Chondrocyte (in vitro differentiated cells): ENCODE measurements around the gene EPM2A. TPM values are rescaled to one million over a fixed set of nuclear protein-coding genes. Genes with fewer than 3 reads are reported as not detected.

Experiments
- DNase-seq: peaks from one replicate; pipeline ENCODE4 v3.0.0; 2021; ENCODE audit warnings: mixed read lengths, low spot score
- H3K27ac Mint-ChIP-seq: one replicate; pipeline ENCODE4 v1.8.0; 2021; ENCODE audit warnings: mild to moderate bottlenecking, moderate library complexity, mixed read lengths; ENCODE audit not compliant: unreplicated experiment
- H3K27me3 Mint-ChIP-seq: 2 replicates; pipeline ENCODE4 v1.8.0; 2021; ENCODE audit warnings: low read depth, mixed read lengths
- H3K36me3 Mint-ChIP-seq: 2 replicates; pipeline ENCODE4 v1.8.0; 2021; ENCODE audit warnings: low read depth, mixed read lengths
- H3K4me1 Mint-ChIP-seq: 2 replicates; pipeline ENCODE4 v1.8.0; 2021; ENCODE audit warnings: low read depth, mild to moderate bottlenecking, mixed read lengths
- H3K4me3 Mint-ChIP-seq: one replicate; pipeline ENCODE4 v1.8.0; 2021; ENCODE audit warnings: mild to moderate bottlenecking, moderate library complexity, mixed read lengths; ENCODE audit not compliant: unreplicated experiment
- H3K9me3 Mint-ChIP-seq: 2 replicates; pipeline ENCODE4 v1.8.0; 2021; ENCODE audit warnings: low read depth, mixed read lengths
- total RNA-seq: library from RNA; stranded (reverse); gene quantifications from 3 replicates; pipeline ENCODE4 v1.2.1, GENCODE V29; 2021
- TF ChIP-seq, protein P1 (sequence below): fragments of 200-600 bp; sonication (generic); IDR thresholded peaks from 2 replicates; pipeline ENCODE4 v1.5.0; 2021; ENCODE audit warnings: antibody characterized with exemption, mild to moderate bottlenecking, moderate library complexity

EPM2A gene
- total RNA-seq, 1 donor from 2014 or later: 7.8 TPM

DNA sequence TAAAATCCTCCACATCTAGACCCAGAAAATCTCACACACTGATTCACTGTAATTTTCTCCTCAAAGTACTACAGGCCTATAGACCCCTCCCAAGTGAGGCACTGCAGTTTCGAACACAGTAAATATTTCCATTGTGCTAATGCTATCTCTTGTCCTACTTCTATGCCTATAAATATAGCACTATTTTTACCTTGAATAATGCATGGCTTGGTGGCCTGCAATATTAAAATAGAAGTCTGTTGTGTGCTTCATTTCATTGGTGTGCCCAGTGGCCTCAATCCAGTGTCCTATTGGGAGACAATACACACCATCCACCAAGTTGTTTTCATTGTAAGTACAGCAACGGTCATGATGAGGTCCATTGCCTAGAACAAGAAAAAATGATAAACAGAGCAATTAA lies 49.4 kb downstream of the EPM2A start:
- Mint-ChIP-seq H3K4me1 (peaks cover 10% of the 10 kb centered on the region), H3K4me3 (no peak overlapping the region), H3K36me3 (peaks cover 17% of the 10 kb centered on the region), H3K27ac (no peak overlapping the region), H3K9me3 (peaks cover 9% of the 10 kb centered on the region), H3K27me3 (no peaks in the 10 kb centered on the region)
- DNase-seq: no peak
- TF ChIP-seq, protein P1, sequence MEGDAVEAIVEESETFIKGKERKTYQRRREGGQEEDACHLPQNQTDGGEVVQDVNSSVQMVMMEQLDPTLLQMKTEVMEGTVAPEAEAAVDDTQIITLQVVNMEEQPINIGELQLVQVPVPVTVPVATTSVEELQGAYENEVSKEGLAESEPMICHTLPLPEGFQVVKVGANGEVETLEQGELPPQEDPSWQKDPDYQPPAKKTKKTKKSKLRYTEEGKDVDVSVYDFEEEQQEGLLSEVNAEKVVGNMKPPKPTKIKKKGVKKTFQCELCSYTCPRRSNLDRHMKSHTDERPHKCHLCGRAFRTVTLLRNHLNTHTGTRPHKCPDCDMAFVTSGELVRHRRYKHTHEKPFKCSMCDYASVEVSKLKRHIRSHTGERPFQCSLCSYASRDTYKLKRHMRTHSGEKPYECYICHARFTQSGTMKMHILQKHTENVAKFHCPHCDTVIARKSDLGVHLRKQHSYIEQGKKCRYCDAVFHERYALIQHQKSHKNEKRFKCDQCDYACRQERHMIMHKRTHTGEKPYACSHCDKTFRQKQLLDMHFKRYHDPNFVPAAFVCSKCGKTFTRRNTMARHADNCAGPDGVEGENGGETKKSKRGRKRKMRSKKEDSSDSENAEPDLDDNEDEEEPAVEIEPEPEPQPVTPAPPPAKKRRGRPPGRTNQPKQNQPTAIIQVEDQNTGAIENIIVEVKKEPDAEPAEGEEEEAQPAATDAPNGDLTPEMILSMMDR: no peak

DNA sequence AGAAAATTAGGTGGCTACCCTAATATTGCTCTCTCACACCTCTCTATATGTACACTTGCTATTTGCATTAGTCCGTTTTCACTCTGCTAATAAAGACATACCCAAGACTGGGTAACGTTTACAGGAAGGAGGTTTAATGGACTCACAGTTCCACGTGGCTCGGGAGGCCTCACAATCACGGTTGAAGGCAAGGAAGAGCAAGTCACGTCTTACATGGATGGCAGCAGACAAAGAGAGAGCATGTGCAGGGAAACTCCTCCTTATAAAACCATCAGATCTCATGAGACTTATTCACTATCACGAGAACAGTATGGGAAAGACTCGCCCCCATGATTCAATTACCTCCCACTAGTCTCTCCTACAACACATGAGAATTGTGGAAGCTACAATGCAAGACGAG lies 53.4 kb downstream of the EPM2A start:
- Mint-ChIP-seq H3K9me3 (peaks cover 27% of the 10 kb centered on the region), H3K27me3 (no peaks in the 10 kb centered on the region), H3K4me1 (no peaks in the 10 kb centered on the region), H3K36me3 (peaks cover 23% of the 10 kb centered on the region), H3K27ac (no peak overlapping the region), H3K4me3 (no peak overlapping the region)
- DNase-seq: no peak
- TF ChIP-seq, protein P1: no peak

DNA sequence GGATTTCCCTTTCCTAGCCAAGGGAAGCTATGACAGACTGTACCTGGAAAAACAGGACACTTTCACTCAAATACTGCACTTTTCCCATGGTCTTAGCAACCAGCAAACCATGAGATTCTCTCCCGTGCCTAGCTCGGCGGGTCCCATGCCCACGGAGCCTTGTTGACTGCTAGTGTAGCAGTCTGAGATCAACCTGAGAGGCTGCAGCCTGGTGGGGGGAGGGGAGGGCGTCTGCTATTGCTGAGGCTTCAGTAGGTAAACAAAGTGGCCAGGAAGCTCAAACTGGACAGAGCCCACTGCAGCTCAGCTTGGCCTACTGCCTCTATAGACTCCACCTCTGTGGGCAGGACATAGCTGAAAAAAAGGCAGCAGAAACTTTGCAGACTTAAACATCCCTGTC lies 61.8 kb downstream of the EPM2A start:
- no peak for DNase-seq
- H3K36me3 Mint-ChIP-seq: peaks cover 14% of the 10 kb centered on the region
- H3K4me1 Mint-ChIP-seq: peaks cover 18% of the 10 kb centered on the region
- no peak overlapping the region for H3K27ac Mint-ChIP-seq
- no peak overlapping the region for H3K4me3 Mint-ChIP-seq
- H3K27me3 Mint-ChIP-seq: no peaks in the 10 kb centered on the region
- TF ChIP-seq, protein P1: no peak
- peaks cover 13% of the 10 kb centered on the region for H3K9me3 Mint-ChIP-seq

DNA sequence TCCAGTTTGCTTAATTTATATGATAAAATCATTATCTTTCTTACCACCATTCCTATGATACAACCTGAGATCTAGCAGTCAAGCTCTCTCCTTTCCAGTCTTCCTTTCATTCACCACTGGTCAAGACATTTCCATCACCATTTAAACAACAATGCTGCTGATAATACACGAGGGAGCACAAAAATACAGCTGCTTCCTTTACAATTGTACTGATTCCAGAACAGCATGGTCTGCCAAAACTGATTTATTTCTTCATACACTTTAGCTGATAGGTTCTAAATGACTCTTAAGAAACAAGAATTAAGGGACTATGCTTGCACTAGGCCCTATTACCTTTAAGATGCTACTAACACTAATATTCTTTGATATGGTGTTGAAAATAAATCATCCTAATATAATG lies 65.0 kb downstream of the EPM2A start:
- H3K27ac Mint-ChIP-seq: peak overlapping the region; percentile 74
- DNase-seq: no peak
- no peak overlapping the region for H3K4me3 Mint-ChIP-seq
- no peaks in the 10 kb centered on the region for H3K9me3 Mint-ChIP-seq
- H3K36me3 Mint-ChIP-seq: peaks cover 5% of the 10 kb centered on the region
- TF ChIP-seq, protein P1: no peak
- no peaks in the 10 kb centered on the region for H3K27me3 Mint-ChIP-seq
- peaks cover 18% of the 10 kb centered on the region for H3K4me1 Mint-ChIP-seq

DNA sequence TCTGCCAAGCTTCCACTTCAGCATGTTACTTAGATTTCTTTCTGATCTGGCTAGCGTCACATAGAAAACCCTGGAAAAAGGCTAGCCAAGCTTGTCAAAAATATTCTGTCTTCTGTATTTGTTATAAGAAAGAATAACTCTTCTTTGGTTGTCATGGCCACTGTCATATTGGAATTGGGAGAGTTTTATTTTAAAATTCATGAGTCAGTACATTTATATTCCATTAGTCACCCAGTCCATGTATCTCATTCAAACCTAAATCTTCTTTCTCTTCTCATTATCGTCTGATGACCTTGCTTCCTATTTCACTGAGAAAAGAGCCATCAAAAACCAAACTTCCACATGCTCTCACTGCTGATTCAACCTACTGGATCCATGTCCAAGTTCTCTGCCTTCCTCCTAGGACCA lies 65.7 kb downstream of the EPM2A start:
- DNase-seq: no peak
- TF ChIP-seq, protein P1: no peak
- Mint-ChIP-seq H3K36me3 (peaks cover 3% of the 10 kb centered on the region), H3K27ac (peak overlapping the region; percentile 74), H3K4me1 (peaks cover 18% of the 10 kb centered on the region), H3K4me3 (no peak overlapping the region), H3K9me3 (no peaks in the 10 kb centered on the region), H3K27me3 (no peaks in the 10 kb centered on the region)
